Measurements from ENCODE around the gene PBX1. TPM values are rescaled to one million over a fixed set of nuclear protein-coding genes. Genes with fewer than 3 reads are reported as not detected.
A peak's percentile ranks its signal among the peaks of the same experiment; 100 is the strongest.

PBX1 gene
- total and polyA plus RNA-seq, 12 donors = 13.3 to 91.8 (median 62.7) TPM

DNA sequence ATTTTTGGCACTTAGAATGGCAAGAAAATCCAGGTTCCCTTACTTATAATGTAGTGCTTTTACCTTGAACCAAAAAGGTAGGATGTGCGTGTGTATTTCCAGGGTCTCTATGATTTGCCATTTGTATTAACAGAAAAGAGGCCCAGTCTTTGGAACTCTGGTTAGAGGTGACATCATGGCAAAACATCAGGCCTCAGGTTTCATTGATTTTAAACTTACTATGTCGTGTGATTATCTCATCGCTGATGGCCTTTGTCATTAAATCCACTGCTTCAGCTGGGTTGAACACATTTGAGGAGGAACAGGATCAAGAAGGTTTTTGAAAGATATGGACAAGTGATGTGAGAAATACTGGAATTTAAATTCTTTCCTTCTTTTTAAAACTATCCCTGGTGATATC is 95.2 kb downstream of the PBX1 start:
- TF ChIP-seq, protein P1, sequence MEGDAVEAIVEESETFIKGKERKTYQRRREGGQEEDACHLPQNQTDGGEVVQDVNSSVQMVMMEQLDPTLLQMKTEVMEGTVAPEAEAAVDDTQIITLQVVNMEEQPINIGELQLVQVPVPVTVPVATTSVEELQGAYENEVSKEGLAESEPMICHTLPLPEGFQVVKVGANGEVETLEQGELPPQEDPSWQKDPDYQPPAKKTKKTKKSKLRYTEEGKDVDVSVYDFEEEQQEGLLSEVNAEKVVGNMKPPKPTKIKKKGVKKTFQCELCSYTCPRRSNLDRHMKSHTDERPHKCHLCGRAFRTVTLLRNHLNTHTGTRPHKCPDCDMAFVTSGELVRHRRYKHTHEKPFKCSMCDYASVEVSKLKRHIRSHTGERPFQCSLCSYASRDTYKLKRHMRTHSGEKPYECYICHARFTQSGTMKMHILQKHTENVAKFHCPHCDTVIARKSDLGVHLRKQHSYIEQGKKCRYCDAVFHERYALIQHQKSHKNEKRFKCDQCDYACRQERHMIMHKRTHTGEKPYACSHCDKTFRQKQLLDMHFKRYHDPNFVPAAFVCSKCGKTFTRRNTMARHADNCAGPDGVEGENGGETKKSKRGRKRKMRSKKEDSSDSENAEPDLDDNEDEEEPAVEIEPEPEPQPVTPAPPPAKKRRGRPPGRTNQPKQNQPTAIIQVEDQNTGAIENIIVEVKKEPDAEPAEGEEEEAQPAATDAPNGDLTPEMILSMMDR (IDR thresholded peaks at IDR 0.05) = no peak
- no peak for DNase-seq
- no peaks in the 10 kb centered on the region for H3K9me3 ChIP-seq
- H3K4me3 ChIP-seq = no peak overlapping the region
- no peaks in the 10 kb centered on the region for H3K36me3 ChIP-seq
- peak overlapping the region in 1 of 10 donors; percentile 11 for H3K27ac ChIP-seq
- 59% methylated on average over 3 of the region's 3 CpGs for WGBS, 2 donors
- peaks cover 3 to 54% (median 6%) of the 10 kb centered on the region in 9 donors for H3K4me1 ChIP-seq
- H3K27me3 ChIP-seq = no peaks in the 10 kb centered on the region
- ATAC-seq = no peak
- intact Hi-C loops (cut with DNase I) = no loop called here

GRCh38 chr1:164658864-164659263 is 99.9 kb downstream of the PBX1 start:
- intact Hi-C loops (cut with DNase I) = no loop called here
- Histone ChIP-seq H3K4me3 (no peak overlapping the region), H3K9me3 (no peaks in the 10 kb centered on the region), H3K27me3 (no peaks in the 10 kb centered on the region), H3K4me1 (peaks cover 3 to 62% (median 18%) of the 10 kb centered on the region in 9 donors), H3K27ac (no peak overlapping the region), H3K36me3 (no peaks in the 10 kb centered on the region)
- TF ChIP-seq, protein P1 (IDR thresholded peaks at IDR 0.05) = no peak
- no peak for ATAC-seq
- no peak for DNase-seq
- WGBS, 2 donors = 64 to 71% methylated on average over 3 of the region's 3 CpGs

GRCh38 chr1:164659621-164660411 is 100.8 kb downstream of the PBX1 start:
- Histone ChIP-seq H3K4me1 (peaks cover 0 to 62% (median 21%) of the 10 kb centered on the region in 9 donors), H3K27me3 (no peaks in the 10 kb centered on the region), H3K9me3 (no peaks in the 10 kb centered on the region), H3K4me3 (no peak overlapping the region), H3K36me3 (no peaks in the 10 kb centered on the region), H3K27ac (peak overlapping the region in 2 of 10 donors; percentile 14 to 24)
- peak in 5 of 8 donors; percentile 21 to 68 (median 43) for ATAC-seq
- TF ChIP-seq, protein P1 (IDR thresholded peaks at IDR 0.05) = no peak
- 64 to 67% methylated on average over 4 of the region's 4 CpGs for WGBS, 2 donors
- intact Hi-C loops (cut with DNase I) = no loop called here
- no peak for DNase-seq

GRCh38 chr1:164660412-164660772 is 101.4 kb downstream of the PBX1 start:
- intact Hi-C loops (cut with DNase I) = no loop called here
- TF ChIP-seq, protein P1 (IDR thresholded peaks at IDR 0.05) = no peak
- DNase-seq (no peak), ATAC-seq (peak in 4 of 8 donors; percentile 50 to 55 (median 52))
- WGBS, 2 donors = 61 to 67% methylated on average over 2 of the region's 2 CpGs
- Histone ChIP-seq H3K4me3 (no peak overlapping the region), H3K9me3 (no peaks in the 10 kb centered on the region), H3K4me1 (peaks cover 0 to 64% (median 23%) of the 10 kb centered on the region in 9 donors), H3K27me3 (no peaks in the 10 kb centered on the region), H3K27ac (peak overlapping the region in 1 of 10 donors; percentile 24), H3K36me3 (no peaks in the 10 kb centered on the region)

All from heart right ventricle (tissue), 16 donors.